Left colon (tissue), 2 donors: ENCODE data around the gene DIDO1. TPM values are rescaled to one million over a fixed set of nuclear protein-coding genes. Genes with fewer than 3 reads are reported as not detected.
A peak's percentile ranks its signal among the peaks of the same experiment; 100 is the strongest.

Experiments used
- ATAC-seq: fragments of 200-7000 bp; cut with Tn5 transposase; one replicate; pipeline ENCODE4 v1.9.1; 2020; ENCODE audit warnings: mild to moderate bottlenecking, moderate library complexity
- DNase-seq, 2 donors: peaks; one replicate each; pipeline ENCODE4 v3.0.0-alpha.2; 2020
- intact Hi-C, 2 donors: fragments of 100-400 bp; cut with DNase I in 1 of 2; cut with micrococcal nuclease in 1 of 2; formaldehyde crosslinking; loops; one replicate each; pipeline versions ENCODE4 v1.11.2 to v1.14.0; 2022; cut with DNase I, micrococcal nuclease
- total RNA-seq, 2 donors: library from RNA; stranded (reverse); fragmentation: NEBNext Ultra II Directional; extraction: Animal tissue kit (Norgen Biotek cat#: 25700); gene quantifications; one replicate each; pipeline ENCODE4 v1.2.1, GENCODE V29; 2021
- donor health status: DM: no; HTN: no; CAD: no.
- donor health status: DM: yes; HTN: yes; CAD: no.

The DIDO1 gene
- total RNA-seq, 2 donors from 2014 or later = 50.5 to 55.3 TPM

DNA sequence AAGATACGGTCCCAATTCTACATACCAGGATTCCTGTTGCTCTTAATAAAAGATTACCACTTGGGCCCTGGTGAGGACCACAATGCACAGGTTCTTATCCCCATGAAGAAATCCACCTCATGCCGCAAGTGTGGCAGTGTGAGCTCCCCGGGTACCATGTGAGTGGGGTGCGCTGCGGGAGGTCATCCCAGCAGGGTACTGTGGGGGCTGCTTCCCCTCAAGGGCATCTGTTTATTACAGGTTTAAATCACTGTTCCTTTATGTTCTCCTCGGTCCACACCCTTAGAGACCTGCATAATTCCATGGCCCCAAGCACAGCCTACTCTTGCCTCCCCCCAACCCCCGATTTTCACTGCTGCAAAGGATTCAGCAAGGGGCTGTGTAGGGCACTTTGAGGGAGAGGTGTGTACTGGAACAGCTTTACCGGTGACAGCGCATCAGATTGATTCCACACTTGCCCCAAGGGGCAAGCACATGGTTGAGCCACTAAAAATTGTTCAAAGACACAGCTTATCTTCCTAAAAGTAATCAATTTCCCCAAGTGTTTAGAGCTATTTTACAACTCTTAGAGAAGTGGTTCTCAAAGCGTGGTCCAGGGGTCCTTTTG lies 6.2 kb downstream of the DIDO1 start:
- intact Hi-C loops = no loop called here

GRCh38 chr20:62918831-62919230 lies 7.5 kb downstream of the DIDO1 start:
- ATAC-seq (no peak), DNase-seq (peak in 1 of 2 donors; percentile 14)
- intact Hi-C loops = no loop called here

More for the DNA sequence above, 6.2 kb downstream of the DIDO1 start:
- DNase-seq (peak in 1 of 2 donors; percentile 13), ATAC-seq (no peak)

GRCh38 chr20:62918147-62918546 lies 8.2 kb downstream of the DIDO1 start:
- no peak for ATAC-seq
- intact Hi-C loops = no loop called here

GRCh38 chr20:62917720-62918119 lies 8.6 kb downstream of the DIDO1 start:
- DNase-seq (no peak), ATAC-seq (no peak)
- intact Hi-C loops = no loop called here

More at GRCh38 chr20:62918147-62918546, 8.2 kb downstream of the DIDO1 start:
- DNase-seq = peak in 1 of 2 donors; percentile 8

DNA sequence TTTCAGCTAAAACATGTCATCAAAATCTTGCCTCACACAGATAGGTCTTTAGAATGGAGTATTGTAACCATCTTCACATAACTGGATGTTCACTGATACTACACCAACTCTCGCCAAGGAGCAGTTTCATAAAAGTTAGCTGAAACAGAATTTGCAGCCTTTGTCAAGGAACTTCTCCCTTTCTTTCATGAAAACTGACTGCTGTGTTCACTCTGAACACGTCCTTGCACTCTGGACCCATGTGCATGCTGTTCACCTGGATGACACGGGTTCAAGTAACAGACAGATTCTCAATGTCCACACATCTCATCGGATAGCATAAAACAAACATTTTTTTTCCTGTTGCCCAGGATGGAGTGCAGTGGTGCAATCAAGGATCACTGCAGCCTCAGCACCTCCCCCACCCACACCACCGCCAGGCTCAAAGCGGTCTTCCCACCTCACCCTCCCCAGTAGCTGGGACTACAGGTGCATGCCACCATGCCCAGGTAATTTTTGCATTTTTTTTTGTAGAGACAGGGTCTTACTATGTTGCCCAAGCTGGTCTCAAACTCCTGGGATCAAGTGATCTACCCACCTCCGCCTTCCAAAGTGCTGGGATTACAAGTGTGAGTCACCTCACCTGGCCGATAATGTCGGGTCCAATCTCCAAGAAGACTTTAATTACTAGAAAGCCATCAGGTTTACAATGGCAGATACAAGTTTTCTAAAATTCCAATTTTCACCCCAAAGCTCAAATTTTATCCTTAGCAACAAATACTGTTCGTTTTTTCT lies 9.4 kb downstream of the DIDO1 start:
- ATAC-seq = peak; percentile 18
- intact Hi-C loops = no loop called here
- DNase-seq = no peak

DNA sequence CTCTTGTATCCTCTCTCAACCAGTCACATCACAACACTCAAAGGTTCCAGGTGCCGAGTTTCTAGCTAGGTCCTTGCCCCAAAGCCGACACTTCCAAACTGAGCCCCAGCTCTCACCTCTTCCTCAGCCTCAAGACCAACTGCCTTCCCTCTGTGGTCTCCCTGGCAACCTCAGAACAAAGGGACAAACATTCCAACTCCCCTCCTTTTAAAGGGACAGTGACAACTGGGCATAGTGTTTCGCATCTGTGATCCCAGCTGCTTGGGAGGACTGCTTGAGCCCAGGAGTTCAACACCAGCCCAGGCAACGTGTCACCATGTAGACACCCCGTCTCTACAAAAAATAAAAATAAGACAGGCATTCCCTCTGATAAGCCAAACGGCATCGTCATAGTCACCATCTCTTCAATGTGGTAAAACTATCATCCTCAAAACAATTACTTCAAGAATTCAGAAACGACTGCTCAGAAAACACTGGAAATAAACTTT lies 11.3 kb downstream of the DIDO1 start:
- ATAC-seq (peak; percentile 62), DNase-seq (no peak)
- intact Hi-C loops = no loop called here

- ATAC-seq (no peak), DNase-seq (no peak)
- intact Hi-C loops = no loop called here
Measured at GRCh38 chr20:62914436-62914835, 11.9 kb downstream of the DIDO1 start.

DNA sequence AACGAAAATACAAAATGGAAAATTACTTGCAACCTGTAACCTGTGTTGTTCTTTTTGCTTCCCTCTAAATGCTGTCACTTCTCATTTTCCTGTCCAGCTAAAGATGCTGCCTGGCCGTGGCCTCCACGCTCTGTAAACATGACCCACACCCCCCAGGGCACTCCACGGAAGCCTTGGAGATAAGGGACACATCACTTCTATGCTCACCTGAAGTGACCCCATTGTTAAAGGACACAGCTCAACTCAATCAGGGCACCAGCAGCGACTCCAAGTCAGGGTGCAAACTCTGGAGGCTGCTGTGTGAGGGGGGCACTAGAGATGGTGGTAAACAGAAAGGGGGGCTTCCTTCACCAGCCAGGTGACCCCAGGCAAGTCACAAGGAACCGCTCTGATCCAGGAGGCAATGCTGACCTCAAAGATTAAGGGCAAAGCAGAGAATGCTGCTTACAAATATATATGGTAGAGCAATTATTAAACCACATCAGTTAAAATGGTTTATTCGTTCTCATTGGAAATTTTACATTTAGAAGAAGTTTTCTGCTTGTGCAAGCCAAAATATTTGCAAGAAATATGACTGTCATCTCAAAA lies 13.2 kb downstream of the DIDO1 start:
- DNase-seq = no peak
- no peak for ATAC-seq
- intact Hi-C loops = no loop called here

DNA sequence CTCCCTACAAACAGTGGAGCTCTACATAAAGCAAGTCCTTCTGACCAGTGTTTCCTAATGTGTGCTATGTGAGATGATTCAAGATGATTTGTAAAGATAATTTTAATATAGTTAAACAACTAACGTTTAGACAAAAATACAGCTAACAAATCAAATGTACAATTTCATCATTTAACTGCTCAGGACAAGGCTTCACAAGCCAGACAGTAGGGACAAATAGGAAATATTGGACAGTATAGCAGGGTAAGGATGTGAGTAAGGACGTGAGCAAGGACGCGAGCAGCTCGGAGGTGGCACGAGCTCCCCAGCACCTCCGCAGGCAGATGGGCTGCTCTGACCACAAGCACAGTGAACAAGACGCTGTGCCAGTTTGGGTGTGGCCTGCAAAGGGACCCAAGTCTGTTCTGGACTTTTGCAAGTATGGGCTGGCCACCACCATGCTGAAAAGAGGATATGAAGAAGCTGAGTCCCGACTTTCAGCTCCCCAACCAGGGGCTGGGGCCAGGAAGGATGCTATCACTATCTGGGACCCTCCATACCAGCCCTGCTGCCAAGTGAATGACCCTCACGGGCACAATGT lies 14.5 kb downstream of the DIDO1 start:
- intact Hi-C loops = no loop called here
- DNase-seq (no peak), ATAC-seq (no peak)

DNA sequence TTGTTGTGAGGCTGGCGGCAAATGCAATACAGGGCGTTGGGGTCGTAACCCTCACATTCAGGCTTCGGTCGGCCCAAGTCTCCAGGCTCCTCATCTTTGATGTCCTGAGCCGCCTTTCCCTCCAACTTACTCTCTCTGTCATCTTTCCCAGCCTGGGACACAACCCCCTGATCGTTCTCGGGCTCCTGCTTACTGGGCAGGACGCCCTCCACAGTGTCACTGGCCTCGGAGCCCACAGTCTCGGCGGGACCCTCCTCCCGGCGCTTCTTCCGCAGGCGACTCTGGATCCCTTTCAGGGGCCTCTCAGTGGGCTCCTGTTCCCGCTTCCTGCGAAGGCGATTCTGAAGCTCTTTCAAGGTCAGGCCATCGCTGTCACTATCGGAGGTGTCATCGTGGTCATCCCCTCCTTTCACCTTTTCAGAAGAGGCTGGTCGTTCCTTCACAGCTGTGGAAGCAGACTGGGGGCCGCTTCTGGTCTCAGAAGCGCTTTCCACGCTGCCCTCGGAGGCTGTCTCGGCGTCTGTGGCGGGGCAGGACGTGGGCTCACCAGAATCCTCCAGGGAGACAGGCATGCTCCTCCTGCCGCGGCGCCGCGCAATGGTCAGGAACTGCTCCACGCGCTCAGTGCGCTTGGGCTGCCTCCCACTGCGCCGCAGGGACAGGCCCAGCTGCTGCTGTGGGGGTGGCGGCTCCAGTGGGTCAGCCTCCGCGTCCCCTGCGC lies 15.4 kb downstream of the DIDO1 start:
- ATAC-seq (no peak), DNase-seq (no peak)
- intact Hi-C loops = no loop called here

GRCh38 chr20:62910217-62910766 lies 16.0 kb downstream of the DIDO1 start:
- intact Hi-C loops = no loop called here
- no peak for ATAC-seq
- DNase-seq = no peak

- DNase-seq (no peak), ATAC-seq (no peak)
- intact Hi-C loops = no loop called here
Measured at GRCh38 chr20:62908971-62909791, 17.1 kb downstream of the DIDO1 start.

DNA sequence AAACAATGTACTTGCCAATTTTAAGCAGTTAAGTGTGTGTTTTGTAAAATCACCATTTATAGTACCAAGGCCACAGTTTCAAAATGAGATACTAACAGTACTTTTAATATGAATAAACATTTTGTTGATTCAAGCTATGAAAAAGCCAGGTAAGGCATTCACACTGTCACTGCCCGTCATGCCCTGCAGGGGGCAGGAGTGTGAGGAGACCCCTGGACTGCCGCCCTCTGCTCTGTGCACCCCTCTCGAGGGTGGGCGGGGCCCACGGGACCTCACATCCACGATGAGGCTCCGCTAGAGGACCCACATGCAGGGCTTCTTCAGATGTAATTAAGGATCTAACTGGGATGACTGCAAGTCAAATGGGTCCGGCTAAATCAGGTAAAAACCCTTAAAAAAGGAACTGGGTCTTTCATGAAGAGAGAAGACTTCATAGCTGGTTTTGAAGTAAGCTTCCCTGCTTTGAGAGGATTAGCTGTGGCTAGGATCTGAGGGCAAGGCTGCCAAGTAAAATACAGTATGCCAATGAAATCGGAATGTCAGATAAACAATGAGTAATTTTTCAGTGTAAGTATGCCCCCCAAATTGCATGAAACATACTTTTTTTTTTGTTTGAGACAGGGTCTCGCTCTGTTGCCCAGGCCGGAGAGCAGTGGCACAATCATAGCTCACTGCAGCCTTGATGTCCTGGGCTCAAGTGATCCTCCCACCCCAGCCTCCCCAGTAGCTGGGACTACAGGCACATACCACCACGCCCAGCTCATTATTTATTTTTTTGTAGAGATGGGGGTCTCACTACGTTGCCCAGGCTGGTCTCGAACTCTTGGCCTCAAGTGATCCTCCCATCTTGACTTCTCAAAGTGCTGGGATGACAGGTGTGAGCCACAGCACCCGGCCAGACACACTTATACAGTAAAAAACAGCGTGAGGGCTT lies 18.7 kb downstream of the DIDO1 start:
- intact Hi-C loops = no loop called here
- DNase-seq (no peak), ATAC-seq (peak; percentile 28)

- intact Hi-C loops = no loop called here
- ATAC-seq (no peak), DNase-seq (no peak)
Measured at GRCh38 chr20:62906647-62907375, 19.5 kb downstream of the DIDO1 start.

- intact Hi-C loops = no loop called here
- DNase-seq (no peak), ATAC-seq (no peak)
Measured at GRCh38 chr20:62906209-62906608, 20.1 kb downstream of the DIDO1 start.

DNA sequence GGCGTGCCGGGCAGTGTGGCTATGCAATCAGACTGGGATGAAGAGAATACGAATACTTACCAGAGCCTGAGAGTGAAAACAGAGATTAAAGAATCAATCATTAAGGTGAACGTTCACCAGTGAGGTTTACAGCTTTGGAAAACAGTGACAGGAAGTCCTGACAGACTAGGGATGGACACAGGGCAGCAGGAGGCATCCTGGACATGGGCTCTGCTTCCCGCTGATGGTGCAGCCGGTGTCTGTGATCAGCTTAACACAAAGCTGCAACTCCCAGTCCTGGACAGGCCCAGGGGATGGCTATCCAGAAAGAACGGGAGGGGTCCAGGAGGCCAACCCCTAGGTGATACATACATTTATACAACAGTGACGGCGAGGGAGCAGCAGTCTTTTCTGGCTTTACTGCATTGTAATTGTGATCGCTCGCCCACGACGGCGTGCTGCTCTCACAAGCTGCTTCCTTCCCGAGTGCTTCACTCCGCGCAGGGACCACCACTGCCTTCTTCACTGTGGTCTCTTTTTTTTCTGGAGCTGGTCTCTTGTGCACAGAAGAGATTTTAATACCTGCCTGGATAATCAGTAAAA lies 20.7 kb downstream of the DIDO1 start:
- no peak for DNase-seq
- no peak for ATAC-seq
- intact Hi-C loops = no loop called here
